Tibial nerve (tissue), 4 donors: ENCODE measurements around the gene TEKT4. TPM values are rescaled to one million over a fixed set of nuclear protein-coding genes. Genes with fewer than 3 reads are reported as not detected.

Experiments used
- DNase-seq, 2 donors: peaks; one replicate each; pipeline ENCODE4 v3.0.0-alpha.2; 2019; ENCODE audit warnings: low spot score in 2 of 2
- H3K27ac ChIP-seq, 4 donors: fragments of 200-600 bp; sonication (generic) in 3 of 4; one replicate each; pipeline ENCODE4 v1.5.1; 2017 to 2019; ENCODE audit warnings: mild to moderate bottlenecking in 1 of 4
- H3K27me3 ChIP-seq, 2 donors: fragments of 200-600 bp; sonication (generic) in 1 of 2; one replicate each; pipeline versions ENCODE4 v1.5.1 to v1.6.0; 2017 to 2019
- H3K36me3 ChIP-seq, 3 donors: fragments of 200-600 bp; sonication (generic); one replicate each; pipeline ENCODE4 v1.5.1; 2018 to 2019
- H3K4me1 ChIP-seq, 4 donors: fragments of 200-600 bp; sonication (generic) in 3 of 4; one replicate each; pipeline ENCODE4 v1.5.1; 2017 to 2019
- H3K4me3 ChIP-seq, 4 donors: fragments of 200-600 bp; sonication (generic) in 3 of 4; one replicate each; pipeline ENCODE4 v1.5.1; 2017 to 2019; ENCODE audit warnings: mild to moderate bottlenecking in 1 of 4, moderate library complexity in 1 of 4
- H3K9me3 ChIP-seq, 4 donors: fragments of 200-600 bp; sonication (generic) in 3 of 4; one replicate each; pipeline ENCODE4 v1.5.1; 2017 to 2019
- EP300 ChIP-seq, 2 donors: sonication (generic); formaldehyde crosslinking; IDR thresholded peaks; one replicate each; pipeline ENCODE4 v1.6.1; 2017; ENCODE audit warnings: antibody characterized with exemption in 2 of 2, mild to moderate bottlenecking in 1 of 2
- POLR2A ChIP-seq, 2 donors: fragments of 450-650 bp; IDR thresholded peaks; one replicate each; pipeline ENCODE4 v1.6.1; 2017; ENCODE audit warnings: antibody characterized with exemption in 2 of 2, mild to moderate bottlenecking in 2 of 2, moderate library complexity in 2 of 2
- WGBS, 2 donors: methylation state at CpG; one replicate each; pipeline ENCODE4 v1.1.5; 2018; 5-methylcytosine and 5-hydroxymethylcytosine counted together
- total RNA-seq, 4 donors: library from RNA; depleted of rRNA; stranded (reverse); fragments of >200 nt; gene quantifications; one replicate each; pipeline ENCODE4 v1.1.0, GENCODE V29; 2016
- TF ChIP-seq, protein P1 (sequence below), 5 experiments: fragments of 200-600 bp in 3 of 5; fragments of 450-650 bp in 2 of 5; sonication (generic) in 3 of 5; IDR thresholded peaks; one replicate each; pipeline ENCODE4 v1.5.1; 2016 to 2019; ENCODE audit warnings: antibody characterized with exemption in 5 of 5, mild to moderate bottlenecking in 3 of 5, moderate library complexity in 2 of 5

The TEKT4 gene
- total RNA-seq, 4 donors from 2014 or later = not detected

DNA sequence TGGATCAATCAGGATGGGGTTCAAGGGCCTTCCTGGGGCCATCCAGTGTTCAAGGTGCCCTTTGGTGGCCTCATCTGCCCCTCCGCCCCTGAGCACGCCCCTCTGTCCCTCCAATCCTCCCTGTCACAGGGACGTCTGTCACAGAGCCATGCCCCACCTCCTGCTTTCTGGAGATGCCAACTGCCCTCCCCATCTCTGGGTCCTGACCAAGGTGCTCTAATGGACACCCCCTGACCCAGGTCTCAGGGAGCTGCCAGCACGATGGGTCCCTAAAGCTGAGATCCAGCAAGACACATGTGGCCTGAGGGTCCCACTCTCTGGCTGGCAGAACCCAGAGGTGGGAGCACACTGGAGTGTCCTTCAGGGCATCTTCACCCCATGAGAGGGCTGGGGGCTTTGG, 2.1 kb upstream of the TEKT4 start:
- Histone ChIP-seq H3K9me3 (no peaks in the 10 kb centered on the region), H3K27ac (no peak overlapping the region), H3K4me3 (no peak overlapping the region), H3K36me3 (no peaks in the 10 kb centered on the region), H3K27me3 (peaks cover 0 to 32% of the 10 kb centered on the region in 2 donors), H3K4me1 (peaks cover 0 to 7% (median 0%) of the 10 kb centered on the region in 4 donors)
- TF ChIP-seq POLR2A (IDR thresholded peaks at IDR 0.05) = no peak
- TF ChIP-seq, protein P1, sequence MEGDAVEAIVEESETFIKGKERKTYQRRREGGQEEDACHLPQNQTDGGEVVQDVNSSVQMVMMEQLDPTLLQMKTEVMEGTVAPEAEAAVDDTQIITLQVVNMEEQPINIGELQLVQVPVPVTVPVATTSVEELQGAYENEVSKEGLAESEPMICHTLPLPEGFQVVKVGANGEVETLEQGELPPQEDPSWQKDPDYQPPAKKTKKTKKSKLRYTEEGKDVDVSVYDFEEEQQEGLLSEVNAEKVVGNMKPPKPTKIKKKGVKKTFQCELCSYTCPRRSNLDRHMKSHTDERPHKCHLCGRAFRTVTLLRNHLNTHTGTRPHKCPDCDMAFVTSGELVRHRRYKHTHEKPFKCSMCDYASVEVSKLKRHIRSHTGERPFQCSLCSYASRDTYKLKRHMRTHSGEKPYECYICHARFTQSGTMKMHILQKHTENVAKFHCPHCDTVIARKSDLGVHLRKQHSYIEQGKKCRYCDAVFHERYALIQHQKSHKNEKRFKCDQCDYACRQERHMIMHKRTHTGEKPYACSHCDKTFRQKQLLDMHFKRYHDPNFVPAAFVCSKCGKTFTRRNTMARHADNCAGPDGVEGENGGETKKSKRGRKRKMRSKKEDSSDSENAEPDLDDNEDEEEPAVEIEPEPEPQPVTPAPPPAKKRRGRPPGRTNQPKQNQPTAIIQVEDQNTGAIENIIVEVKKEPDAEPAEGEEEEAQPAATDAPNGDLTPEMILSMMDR (IDR thresholded peaks at IDR 0.05) = no peak
- no peak for TF ChIP-seq EP300 (IDR thresholded peaks at IDR 0.05)
- 80 to 88% methylated on average over 3 of the region's 4 CpGs for whole genome bisulfite sequencing, 2 donors
- no peak for DNase-seq

DNA sequence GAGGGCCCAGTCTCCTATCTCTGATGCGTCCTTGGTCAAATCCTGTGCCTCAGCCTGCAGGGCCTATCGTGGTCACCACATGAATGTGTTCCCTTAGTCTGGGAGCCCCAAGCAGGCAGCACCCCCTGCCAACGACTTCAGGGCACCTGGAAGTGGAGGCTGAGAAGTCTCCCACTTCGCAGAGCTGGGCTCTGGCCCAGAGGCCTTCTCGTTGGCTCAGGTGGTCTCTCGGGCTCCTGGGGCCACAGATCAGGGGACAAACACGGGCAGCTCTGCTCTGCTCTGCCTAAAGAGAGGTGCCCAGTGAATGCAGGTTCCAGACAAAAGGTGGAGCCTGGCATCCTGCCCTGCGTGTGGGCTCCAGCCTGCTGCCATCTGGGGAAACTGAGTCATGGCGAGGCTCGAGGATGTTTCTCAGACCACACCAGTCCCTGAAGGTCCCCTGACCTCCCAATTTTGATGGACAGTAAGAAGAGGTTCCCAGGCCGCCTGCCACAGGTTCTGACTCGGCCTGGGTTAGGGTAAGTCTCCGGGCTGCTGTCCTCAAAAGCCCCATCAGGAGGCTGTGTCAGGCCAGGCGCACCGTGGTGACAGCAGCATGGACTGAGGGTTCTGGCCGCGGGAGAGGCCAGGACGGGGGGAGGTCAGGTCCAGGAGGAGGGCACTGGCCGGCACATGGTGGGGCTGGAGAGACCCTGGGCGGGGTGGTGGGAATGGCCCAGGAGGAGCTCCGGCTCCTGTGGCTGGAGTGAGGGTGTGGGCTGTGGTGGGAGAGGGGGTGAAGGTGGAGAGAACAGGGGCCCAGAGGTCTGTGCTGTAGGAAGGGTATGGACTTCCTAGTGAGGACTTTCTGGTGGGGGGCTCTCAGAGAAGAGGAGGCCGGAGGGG, 1.4 kb upstream of the TEKT4 start:
- WGBS, 2 donors = 70 to 79% methylated on average over 13 to 16 of the region's 22 CpGs
- Histone ChIP-seq H3K4me3 (no peak overlapping the region), H3K36me3 (no peaks in the 10 kb centered on the region), H3K27me3 (peaks cover 0 to 28% of the 10 kb centered on the region in 2 donors), H3K27ac (no peak overlapping the region), H3K9me3 (no peaks in the 10 kb centered on the region), H3K4me1 (peaks cover 0 to 7% (median 0%) of the 10 kb centered on the region in 4 donors)
- TF ChIP-seq EP300 (IDR thresholded peaks at IDR 0.05) = no peak
- no peak for DNase-seq

DNA sequence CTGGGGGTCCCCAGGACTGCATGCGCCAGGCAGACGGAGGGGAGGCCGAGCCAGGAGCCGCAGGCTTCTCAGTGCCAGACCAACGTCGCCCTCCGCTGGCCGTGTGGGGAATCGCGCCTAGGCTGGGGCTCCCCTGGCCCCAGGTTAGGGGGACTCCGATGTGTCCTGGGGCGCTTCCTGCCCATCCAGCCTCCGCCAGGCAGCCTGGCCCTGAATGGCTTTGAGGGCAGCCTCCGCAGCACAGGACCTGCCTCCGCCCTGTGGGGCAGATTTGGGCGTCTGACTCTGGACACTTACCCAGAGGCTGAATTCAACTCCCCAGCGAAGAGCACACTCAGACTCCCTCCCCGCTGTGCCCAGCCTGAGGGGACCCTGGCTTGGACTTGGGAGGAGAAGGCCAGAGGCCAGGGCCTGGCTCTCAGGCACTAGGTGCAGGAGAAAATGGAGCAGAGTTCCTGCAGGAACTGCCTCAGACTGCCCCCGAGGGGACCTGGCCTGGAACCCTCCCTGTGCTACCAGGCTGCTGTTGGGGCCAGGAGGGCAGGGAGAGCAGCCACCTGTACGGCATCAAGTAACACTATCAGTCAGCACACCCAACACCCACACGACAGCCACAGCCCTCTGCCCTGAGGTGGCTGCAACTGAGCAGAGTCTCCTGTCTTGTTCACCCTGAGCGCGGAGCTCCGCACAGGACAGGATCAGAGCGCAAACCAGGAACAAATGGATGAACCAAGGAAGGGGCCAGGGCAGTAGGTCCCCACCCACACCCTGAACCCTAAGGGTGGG, 597 bp upstream of the TEKT4 start:
- Histone ChIP-seq H3K4me3 (no peak overlapping the region), H3K9me3 (no peaks in the 10 kb centered on the region), H3K27ac (no peak overlapping the region), H3K36me3 (no peaks in the 10 kb centered on the region), H3K27me3 (peaks cover 0 to 28% of the 10 kb centered on the region in 2 donors), H3K4me1 (peaks cover 0 to 7% (median 0%) of the 10 kb centered on the region in 4 donors)
- no peak for DNase-seq
- TF ChIP-seq POLR2A (IDR thresholded peaks at IDR 0.05) = no peak
- TF ChIP-seq EP300 (IDR thresholded peaks at IDR 0.05) = no peak
- TF ChIP-seq, protein P1 (IDR thresholded peaks at IDR 0.05) = no peak
- 21 to 50% methylated on average over 12 to 15 of the region's 25 CpGs for WGBS, 2 donors

DNA sequence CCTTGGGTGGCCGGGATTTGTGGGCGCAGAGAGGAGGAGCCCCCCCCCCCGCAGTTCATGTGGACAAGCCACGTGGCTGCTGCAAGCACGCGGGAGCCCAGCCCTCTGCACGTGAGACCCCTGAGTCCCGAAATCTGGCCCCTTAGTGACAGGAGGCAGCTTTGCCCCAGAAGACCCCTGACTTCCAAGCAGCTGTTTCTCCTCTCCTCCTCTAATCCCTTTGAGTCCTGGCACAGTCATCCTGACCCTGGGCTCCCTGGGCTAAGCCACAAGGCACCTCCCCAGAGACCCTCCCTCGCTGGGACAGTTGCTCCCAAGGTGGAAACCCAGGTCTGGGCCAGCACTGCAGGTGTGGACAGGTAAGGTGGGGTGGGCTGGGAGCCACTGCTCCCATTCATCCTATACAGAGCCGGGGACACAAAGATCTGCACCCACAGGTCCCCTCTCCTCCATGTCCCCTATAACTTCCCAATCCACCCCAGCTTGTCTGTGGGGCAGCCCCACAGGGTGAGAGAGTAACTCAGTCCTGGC, 923 bp downstream of the TEKT4 start:
- TF ChIP-seq, protein P1 (IDR thresholded peaks at IDR 0.05) = no peak
- TF ChIP-seq EP300 (IDR thresholded peaks at IDR 0.05) (no peak), POLR2A (IDR thresholded peaks at IDR 0.05) (no peak)
- Histone ChIP-seq H3K27ac (no peak overlapping the region), H3K4me1 (peaks cover 0 to 7% (median 0%) of the 10 kb centered on the region in 4 donors), H3K4me3 (no peak overlapping the region), H3K27me3 (peaks cover 0 to 28% of the 10 kb centered on the region in 2 donors), H3K36me3 (no peaks in the 10 kb centered on the region), H3K9me3 (no peaks in the 10 kb centered on the region)
- 89 to 94% methylated on average over 5 to 10 of the region's 10 CpGs for WGBS, 2 donors
- DNase-seq = no peak

DNA sequence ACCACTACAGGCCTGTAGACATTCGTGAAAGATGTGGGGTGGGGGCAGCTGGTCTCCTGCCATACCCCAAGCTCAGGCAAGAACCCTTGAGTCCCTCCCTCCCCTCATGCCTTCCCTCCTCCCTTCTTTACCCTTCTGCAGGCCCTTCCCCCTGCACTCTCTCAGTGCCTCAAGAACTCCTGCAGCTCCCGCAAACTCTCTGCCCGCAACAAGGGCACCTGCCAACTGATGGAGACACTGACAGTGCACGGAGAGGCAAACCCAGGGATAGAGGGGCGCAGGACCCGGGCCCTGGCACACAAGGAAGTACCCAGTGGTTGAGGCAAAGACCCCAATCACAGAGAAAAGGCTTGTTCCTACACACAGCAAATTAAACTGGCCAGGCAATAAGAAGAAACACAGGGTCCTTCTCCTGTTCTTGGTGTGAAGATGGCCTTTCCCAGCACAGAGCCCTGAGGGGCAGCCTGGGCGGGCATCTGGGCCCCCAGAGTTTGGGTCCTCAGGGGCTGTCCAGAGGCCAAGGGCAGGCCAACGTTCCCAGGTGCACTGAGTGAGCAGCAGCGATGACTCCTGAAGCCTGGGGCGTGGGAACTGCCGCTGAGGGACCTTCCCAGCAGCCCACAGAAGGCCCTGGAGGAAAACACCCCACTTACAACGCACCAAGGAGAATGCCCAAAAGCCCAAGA, 1.6 kb downstream of the TEKT4 start:
- Histone ChIP-seq H3K9me3 (no peaks in the 10 kb centered on the region), H3K4me1 (peaks cover 0 to 7% (median 0%) of the 10 kb centered on the region in 4 donors), H3K27me3 (peaks cover 0 to 28% of the 10 kb centered on the region in 2 donors), H3K27ac (no peak overlapping the region), H3K36me3 (no peaks in the 10 kb centered on the region), H3K4me3 (no peak overlapping the region)
- DNase-seq = no peak
- WGBS, 2 donors = 85 to 88% methylated on average over 11 to 12 of the region's 12 CpGs
- TF ChIP-seq, protein P1 (IDR thresholded peaks at IDR 0.05) = no peak
- TF ChIP-seq EP300 (IDR thresholded peaks at IDR 0.05) = no peak
- no peak for TF ChIP-seq POLR2A (IDR thresholded peaks at IDR 0.05)
